A549 (cell line): Measurements from ENCODE around the gene CALN1.

Experiments used
- CTCF ChIP-seq: fragments of >200 bp; sonication (Bioruptor Twin); formaldehyde crosslinking; IDR thresholded peaks from 3 replicates; pipeline ENCODE4 v1.5.1; 2016
- NPAS2 ChIP-seq: fragments of 250-450 bp; sonication (Bioruptor Pico); IDR thresholded peaks from 2 replicates; pipeline ENCODE4 v1.8.0; 2022; ENCODE audit warnings: mild to moderate bottlenecking, moderate library complexity, borderline replicate concordance
- POLR2A ChIP-seq: IDR thresholded peaks from 2 replicates; pipeline ENCODE4 v1.6.1; 2012; ENCODE audit warnings: mild to moderate bottlenecking, low read length
- REST ChIP-seq: fragments of 200-600 bp; sonication (generic); IDR thresholded peaks from 2 replicates; pipeline ENCODE4 v1.6.1; 2016; ENCODE audit warnings: antibody characterized with exemption, mild to moderate bottlenecking, moderate library complexity
- RFX5 ChIP-seq: fragments of 450-650 bp; IDR thresholded peaks from 2 replicates; pipeline ENCODE4 v1.7.1; 2014; ENCODE audit warnings: antibody characterized with exemption, mild to moderate bottlenecking, moderate library complexity
- ZC3H11A ChIP-seq: fragments of 450-650 bp; IDR thresholded peaks from 2 replicates; pipeline ENCODE4 v1.6.1; 2014; ENCODE audit warnings: antibody characterized with exemption, mild to moderate bottlenecking

GRCh38 chr7:72413886-72414285 is 1.7 kb upstream of the CALN1 start:
- TF ChIP-seq CTCF (no peak), RFX5 (no peak), NPAS2 (CRISPR knock-in tag) (no peak), REST (no peak), POLR2A (no peak), ZC3H11A (no peak)
